ENCODE results near the gene PRR5L.

The PRR5L gene

DNA sequence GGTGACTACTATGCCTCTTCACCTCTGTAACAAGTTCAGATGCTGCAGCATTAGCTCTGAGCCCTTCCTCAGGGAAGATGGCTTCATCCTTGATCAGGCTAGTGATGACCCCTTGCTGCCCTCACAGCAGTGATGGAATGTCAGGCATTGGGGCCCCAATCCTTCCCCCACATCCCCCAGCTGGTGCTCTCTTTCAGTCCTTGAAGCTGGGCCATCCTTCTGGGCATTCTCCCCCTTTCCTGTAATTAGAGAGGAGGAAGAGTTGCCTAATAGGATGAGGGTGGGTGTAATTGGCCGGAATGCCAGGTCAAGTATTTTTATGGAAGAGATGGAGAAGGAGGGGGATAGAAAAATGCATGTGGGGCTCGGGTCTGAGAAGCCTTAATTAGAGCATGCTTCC, 151.4 kb downstream of the PRR5L start:
- no peak for DNase-seq

DNA sequence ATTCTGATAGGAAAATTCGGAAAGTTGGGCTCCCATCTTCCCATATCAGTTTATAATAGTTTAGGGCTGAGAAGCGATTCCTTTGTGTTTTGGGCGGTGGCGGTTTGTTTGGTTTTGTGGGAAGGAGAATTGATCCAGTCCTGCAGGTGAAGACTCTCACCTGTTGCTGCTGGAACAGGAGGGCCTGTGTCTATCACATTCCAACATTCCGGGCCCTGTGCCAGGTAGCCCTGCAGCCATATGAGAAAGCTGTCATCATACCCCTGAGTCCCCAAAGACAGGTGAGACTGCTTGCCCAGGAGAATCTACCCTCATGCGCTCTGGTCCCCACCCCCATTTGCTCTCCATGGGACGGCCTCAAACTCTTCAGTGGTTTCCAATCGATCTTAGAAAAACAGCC, 151.9 kb downstream of the PRR5L start:
- no peak for DNase-seq

DNA sequence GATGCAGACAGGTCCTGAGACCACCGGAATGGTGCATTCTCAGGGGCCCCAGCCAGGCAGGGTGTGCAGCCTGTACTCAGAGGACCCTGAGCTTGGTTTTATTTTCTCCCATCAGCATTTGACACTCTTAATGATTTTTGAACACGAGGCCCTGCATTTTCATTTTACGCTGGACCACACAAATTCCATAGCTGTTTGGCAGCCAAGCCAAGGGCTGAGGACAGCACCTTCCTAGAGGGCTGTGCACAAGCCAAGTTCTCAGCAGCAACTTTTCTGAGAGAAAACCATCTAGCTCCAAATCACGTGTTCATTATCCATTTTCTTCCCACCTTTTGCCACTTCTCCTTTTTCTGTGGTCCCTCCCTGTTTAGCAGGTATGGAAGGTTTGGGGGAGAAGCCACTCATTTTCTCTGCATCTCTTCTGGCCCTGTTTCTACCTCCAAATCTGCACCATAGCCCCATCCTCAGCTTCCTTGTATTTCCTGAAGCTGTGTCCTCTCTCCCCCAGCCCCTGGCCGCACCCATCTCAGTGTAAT, 153.5 kb downstream of the PRR5L start:
- no peak for DNase-seq

DNA sequence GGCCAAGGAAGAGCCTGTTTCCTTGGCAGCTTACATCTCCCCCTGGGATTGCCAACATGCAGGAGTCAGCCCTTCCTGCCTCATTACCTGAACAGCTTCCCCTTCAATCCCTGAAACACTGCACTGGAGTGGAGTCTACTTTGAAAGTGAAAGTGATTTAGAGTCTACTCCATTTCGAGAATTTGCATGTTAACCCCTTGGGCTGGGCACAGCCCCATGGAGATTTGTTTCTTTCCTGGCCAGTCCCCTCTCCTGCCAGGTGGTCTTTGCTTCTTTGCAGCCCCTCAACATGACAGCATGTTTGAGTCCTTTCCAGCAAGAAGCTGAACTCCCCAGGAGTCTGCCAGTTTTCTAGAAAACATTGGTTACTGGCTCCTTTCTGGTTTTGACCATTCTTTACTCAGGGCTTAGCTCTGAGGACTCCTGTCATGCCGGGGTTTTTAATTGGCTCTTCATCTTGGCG, 154.1 kb downstream of the PRR5L start:
- DNase-seq, result no peak

DNA sequence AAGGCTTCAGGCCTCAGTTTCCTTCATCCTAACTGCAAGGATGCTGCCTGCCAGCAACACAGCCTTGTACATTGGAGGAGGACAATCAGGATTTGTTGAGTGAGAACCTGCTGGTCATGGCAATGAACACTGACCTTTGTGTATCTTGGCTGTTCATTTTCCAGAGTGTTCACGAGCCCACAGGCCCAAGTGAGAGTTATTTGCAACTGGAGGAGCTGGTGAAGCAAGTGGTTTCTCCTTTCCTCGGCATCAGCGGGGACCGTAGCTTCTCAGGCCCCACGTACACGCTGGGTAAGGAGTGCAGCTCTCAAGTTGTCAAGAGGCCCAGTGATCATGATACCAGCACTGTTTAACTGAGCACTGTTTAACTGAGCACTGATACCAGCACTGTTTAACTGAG, 155.0 kb downstream of the PRR5L start:
- no peak for DNase-seq

DNA sequence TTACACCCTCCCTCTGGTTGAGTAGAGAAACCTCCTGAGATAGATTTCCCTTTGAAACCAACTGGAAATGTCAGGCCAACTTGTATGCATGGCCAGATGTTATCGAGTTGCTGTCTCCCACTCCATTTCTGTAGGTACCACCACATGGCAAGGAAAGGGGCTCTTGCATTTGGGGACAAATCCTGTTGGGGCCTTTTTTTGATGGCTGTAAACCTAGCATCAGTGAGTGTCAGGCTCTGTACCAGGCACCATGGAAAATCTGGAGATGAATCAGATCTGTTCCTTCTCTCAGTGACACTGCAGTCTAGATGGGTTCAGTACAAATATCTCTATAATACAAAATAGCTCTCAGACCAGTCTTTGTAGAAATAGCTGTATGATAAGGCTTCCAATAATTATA, 155.6 kb downstream of the PRR5L start:
- no peak for DNase-seq

DNA sequence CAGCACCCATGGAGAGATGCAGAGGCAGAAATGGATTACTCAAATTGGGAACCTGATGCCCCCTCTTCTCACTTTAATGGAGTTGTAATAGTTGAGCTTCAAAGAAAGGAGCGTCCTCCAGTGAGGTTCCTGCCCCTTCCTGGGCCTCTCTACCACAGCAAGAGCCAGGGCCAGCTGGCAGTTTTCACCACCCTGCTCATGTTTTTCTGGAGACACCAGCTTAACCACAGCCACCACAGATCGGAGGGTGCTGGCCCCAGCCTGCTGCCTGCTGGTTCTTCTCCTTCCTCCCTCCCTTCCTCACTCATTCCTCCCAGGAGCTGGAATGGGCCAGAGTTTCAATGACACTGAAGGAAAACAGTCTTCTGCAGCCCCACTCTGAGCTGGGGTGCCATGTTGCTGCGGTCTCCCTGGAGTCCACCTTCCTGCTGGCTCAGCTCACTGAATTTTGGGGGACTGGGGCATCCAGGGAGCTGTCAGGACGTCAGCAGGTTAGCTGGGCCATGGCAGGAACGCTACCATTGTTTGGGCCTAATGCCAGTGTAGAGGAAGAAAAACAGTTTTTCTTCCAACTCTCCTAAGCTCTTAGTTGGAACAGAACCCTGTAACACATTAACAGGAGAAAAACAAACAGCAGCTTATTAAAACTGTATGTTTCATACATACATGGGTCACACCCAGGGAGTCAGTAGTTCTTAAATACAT, 156.3 kb downstream of the PRR5L start:
- no peak for DNase-seq

DNA sequence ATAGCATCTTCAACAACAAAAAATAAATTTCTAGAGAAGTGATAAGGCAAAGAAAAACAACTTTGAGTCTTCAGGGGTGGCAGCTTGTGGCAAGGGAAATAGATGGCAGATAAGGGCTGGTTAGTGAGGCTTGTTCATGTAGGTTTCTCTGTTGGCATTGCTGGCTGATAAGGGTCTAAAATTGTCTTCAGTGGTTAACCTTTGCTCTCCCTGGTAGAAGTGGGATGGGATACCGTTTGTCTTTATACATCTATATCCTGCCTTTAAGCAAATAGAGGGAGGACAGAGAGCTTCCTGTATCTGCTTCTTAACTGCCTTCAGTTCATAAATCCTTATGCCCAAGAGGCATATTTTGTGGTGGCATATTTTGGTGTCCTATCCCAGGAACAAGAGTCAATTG, 156.9 kb downstream of the PRR5L start:
- DNase-seq, result no peak

DNA sequence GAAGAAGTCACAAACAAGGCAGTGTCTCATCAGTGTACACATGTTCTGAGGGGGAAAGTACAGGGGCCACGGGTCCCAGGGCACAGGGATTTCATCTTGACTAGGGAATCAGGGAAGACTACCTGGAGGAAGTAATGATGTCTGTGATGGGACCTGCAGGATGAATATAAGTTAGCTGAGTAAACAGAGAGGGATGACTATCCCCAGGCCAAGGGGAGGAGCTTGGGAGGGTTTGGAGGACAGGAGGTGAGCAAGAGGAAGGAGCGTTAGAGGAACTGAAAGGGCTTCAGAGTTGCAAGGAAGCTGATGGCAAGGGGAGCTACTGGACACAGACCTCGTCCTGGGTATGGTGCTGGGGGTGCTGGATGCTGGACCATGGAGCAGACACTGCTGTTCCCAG, 157.6 kb downstream of the PRR5L start:
- DNase-seq, result no peak

DNA sequence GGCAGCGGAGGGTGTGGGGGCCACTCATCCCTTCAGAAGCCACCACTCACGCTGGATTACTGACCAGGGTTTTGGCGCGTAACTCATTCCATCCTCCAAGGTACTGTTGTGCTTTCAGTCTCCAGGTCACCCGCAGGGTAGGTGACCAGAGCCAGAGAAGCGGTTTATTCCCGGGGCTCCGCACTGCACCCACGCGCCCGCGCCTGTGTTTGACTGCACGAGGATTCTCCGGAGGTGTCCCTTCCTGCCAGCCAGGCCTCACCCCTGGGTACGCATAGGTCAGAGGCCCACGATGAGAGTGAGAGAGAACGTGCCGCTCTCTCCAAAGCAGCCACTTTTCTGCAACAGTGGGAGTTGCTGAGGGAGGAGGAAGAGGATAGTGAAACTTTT, 158.5 kb downstream of the PRR5L start:
- no peak for DNase-seq

DNA sequence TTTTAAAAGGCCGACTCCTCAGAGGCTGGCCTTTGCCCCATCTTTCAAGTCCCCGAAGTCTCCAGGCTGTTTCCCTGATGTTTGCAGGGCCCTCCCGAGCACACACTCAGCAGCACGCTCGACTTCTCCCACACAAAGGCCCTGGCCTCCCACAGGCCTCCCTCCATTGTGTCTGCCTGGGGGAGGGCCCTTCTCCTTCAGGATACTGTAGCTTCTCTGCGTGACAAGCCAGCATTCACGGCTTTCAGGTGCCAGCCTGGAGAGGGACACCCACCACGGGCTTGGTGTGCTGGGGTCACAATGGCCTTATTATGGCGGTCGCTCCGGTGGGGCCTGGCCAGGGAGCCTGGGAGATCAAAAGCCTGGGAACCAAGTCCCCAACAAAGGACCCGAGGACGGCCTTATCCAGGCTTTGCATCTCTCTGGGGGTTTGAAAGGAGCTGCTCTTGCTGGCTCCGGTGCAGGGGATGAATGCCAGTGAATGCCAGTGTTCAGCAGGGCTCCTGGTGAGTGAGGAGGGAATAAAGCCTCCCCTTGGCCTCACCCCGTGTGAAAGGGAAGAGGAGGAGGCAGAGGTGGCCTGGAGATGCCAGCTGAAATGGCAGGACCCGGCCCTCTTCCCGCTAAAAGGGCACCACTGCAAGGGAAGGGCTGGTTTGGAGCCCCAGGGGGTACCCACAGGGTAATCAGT, 159.0 kb downstream of the PRR5L start:
- no peak for DNase-seq

DNA sequence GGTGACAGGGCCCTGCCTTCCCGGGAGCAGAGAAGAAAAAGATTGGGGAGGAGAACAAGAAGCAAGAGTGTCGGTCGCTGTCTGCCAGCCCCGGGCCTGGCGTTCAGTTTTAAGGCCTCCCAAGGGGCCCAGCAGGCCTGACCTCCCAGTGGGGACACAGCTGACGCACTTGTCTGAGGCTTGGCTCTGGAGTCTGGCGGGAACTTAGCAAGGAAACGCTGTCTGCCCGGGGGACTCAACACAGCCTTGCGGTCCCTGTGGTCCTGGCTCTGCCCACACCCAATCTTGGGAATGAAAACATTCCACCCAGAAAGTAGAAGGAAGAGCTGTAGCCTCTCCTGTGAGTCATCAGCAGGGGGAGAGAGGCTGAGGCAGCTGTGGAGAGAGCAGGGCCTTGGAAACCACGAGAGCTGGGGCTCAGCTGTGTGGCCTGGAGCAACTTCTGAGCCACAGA, 159.6 kb downstream of the PRR5L start:
- DNase-seq, result no peak

DNA sequence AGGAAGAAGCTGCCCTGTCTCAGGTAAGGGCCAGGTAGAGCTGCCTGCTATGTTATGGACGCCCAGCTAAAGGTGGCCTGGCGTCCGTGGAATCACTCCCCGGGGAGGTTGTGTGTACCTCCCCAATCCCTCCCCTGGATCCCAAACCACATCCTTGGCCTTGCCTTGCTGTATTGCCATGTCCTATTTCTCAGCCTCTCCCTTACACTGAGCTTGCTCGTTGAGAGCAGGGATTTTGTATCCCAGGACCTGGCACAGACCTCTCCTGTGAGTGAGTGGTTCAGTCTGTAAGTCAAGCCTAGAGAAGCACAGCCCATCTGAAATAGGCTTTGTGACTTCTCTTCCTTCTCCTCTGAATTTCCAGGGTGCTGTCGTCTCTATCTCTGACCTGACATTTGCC, 160.1 kb downstream of the PRR5L start:
- no peak for DNase-seq

DNA sequence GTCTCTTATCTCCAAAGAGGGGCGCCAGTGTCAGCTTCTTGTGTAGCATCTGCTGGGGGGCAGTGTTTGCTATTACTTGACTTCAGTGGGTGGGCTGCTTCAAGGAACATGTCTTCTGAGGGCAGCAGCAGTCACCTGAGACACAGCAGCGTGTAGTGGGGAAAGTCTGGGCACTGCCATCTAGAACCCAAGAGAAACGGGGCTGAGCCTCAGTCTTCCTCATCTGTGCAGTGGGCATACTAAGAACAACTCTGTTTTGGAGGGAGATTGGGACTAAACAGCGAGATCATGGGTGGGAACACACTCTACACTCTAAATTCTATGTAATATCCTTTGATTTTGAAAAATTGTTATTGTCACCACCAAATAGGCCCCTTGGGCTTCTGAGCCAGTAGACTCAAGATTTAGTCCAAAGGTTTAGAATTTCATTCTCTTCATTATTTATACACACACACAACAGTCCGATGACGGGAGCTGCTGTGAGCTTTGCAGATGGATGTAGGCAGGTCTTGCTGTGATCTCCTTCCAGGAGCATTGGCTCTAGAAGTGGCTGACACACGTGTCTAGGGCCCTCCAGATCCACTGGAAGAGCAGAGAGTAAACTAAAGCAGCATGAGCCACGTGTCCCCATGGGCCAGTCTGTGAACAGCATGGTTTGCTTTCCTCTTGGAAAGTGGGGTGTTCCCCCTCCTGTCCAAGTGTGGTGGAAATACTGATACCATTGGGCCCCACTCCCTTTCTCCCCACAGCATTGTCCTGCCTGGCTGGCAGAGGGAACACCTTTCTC, 162.2 kb downstream of the PRR5L start:
- no peak for DNase-seq

DNA sequence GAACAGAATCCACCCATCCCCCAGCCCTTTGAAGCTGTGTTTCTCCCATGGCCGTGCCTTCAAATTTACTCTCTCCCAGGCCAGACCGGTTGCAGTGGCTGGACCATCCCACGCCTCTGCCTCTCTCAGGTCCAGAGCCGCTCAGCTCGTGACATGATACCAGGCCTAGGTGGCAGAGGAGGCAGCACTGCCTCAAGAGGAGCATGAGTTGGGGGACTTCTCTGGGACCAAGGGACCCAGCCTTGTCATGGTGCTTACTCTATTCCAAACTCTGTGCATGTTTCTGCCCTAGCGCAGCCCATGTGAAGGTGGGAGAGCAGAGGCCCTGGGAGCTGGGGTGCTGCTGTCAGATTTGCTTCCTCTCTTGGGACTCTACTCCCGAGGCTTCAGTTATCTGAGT, 163.0 kb downstream of the PRR5L start:
- DNase-seq, result no peak

DNA sequence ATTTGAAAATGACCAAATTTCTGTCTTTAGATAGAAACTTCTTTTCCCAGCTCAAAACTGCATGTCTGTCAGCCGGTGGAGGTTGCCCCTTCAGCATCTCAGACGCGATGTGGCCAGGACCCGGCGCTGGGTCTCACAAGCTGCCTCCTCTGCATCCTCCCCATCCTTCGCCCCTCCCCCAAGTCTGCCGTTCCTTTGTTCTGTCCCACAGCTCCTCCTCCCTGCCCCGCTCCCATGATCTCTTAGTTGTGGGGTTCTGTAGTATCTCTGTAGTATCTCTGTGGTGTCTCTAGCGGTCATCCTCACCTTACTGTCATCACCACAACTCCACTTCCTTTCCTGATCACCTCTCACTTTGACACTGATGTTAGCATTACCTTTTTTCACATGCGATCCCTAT, 164.1 kb downstream of the PRR5L start:
- no peak for DNase-seq

DNA sequence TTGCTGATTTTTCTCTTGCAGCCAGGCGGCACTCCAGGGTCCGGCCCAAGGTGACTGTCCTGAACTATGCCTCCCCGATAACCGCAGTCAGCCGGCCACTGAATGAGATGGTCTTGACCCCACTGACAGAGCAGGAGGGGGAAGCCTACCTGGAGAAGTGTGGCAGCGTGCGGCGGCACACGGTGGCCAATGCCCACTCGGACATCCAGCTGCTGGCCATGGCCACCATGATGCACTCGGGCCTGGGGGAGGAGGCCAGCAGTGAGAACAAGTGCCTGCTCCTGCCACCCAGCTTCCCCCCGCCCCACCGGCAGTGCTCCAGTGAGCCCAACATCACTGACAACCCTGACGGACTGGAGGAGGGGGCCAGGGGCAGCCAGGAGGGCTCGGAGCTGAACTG, 166.2 kb downstream of the PRR5L start:
- DNase-seq, result no peak

DNA sequence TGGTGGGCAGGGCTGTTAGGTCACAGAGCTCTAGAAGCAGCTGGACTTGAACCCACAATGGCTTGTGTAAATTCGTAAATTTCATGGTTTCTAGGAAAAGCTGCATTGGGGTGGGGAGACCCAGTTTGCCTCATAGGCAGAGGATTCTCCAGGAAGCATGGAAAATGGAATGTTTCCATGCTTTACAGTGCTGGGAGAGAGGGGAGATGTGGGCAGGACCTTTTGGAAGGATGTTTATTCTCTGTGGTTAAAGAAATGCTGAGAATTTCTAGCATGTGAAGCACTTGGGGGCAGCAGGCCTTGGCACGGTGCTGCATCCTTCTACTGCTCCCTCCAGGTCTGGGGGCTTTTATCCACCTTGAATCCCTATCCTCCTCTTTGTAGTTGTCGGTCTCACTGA, 167.7 kb downstream of the PRR5L start:
- DNase-seq, result no peak

DNA sequence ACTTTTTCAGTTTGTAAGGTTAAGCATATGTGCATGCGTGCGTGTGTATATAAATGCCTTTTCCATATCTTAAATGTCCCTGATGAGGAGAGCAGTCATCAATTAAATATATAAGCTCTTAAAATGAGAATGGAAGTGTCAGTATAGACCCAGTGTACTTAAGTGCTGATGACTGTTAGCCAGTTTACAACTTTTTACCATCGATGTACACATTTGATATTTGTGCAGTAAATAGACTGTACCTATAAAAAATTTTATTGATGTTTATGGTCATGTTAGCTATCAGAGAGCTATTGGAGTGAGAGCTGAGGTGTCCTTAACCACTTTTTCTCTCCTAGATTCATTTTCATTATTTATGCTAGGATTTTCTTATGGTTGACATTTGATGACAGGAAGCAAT, 168.6 kb downstream of the PRR5L start:
- DNase-seq, result no peak

DNA sequence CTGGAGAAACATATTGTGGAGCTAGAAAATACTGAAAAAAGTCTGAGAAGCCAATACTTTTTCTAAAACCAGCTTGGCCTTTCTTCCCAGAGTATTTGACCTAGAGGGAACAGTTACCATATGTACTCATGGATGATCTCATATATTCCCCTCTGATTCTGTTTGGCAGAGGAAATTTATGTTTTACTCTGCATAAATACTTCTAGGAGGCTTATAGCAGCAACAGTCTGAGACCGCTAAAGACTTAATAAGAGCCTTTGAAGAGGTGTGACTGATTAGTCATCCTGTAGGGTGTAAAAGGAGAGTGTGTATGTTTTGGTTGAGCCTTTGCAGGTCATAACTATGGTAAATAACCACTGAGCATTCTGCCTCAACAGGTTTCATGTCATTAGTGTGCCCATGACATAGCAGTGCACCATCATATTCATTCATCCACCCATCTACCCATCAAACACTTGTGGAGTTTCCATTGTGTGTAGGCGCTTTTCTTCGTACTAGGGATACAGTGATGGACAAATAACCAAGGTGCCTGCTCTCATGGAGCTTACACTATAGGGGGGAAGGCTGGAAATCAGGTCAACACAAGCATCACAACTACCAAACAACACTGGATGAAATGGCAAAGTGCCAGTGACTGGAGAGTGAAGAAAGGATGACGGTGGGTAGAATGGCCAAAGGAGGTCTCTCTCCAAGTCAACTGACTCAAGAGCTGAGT, 169.5 kb downstream of the PRR5L start:
- no peak for DNase-seq

DNA sequence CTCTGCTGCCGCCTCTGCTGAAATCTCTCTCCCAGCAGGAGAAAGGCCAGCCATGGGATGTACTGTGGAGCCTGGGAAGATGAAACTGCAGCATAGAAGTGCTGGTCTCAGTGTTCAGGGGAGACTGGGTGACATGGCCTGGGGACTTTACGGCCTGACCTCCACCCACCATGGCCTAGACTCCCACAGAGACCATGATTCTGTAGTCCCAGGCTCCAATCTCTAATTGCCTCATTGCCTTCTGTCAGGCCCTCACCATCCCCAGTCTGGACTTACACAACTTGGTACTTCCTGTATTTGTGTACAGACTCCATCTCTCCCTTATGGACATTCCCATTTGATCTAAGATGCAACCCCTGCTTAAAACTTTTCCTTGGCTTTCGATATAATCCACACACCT, 170.9 kb downstream of the PRR5L start:
- DNase-seq, result no peak

DNA sequence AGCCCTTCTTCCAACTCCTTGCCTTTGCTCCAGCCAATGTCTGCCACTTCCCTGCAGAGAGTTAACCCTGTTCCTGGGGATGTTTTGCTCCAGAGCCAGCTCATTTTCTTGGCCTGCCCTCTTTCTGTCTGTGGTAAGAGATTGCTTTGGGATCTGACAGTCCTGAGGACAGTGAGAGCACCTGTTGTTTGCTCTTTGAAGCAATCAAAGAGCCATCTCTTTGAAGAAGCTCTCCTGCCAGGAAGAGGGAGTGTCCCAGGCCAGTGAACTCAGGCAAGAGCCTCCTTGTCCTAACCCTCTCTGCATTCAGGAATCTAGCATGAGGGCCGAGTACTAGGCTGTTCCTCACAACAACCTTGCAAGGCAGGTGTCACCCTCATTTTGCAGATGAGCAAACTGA, 171.8 kb downstream of the PRR5L start:
- no peak for DNase-seq

DNA sequence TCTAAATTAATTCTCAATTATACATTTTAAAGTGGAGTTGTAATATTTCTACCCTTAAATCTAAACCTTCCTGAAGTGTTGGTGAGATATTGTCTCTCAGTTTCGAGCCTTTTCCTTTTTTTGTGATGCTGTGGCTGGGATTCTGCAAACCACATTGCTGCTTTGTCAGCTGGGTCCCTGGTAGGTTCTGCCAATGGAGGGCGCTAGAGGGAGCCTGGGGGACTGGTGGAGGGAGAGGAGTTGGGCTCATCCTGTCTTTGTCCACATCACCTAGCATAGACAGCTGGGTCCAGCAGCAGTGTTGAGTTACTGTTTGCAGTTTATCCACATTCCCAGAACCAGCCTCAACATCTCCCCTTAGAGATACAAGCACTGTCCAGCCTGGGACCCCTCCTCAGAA, 173.0 kb downstream of the PRR5L start:
- DNase-seq, result no peak

Data from activated CD4-positive, alpha-beta T cell treated with anti-CD3 and anti-CD28 coated beads for 4 hours (primary cell).